ENCODE results near the gene PLEKHG3.

The PLEKHG3 gene

GRCh38 chr14:64673316-64673715 is 30.9 kb upstream of the PLEKHG3 start:
- no peak for TF ChIP-seq CTCF (IDR thresholded peaks at IDR 0.05; ENCODE audit: low read depth, low read length, poor library complexity, severe bottlenecking)
- TF ChIP-seq EZH2phosphoT487 (IDR thresholded peaks at IDR 0.05; ENCODE audit: borderline replicate concordance, low read length) = no peak
- Histone ChIP-seq H3K79me2 (ENCODE audit: control insufficient read depth, low read length) (no peaks in the 10 kb centered on the region), H4K20me1 (ENCODE audit: control insufficient read depth, insufficient read depth, low read depth, low read length) (no peaks in the 10 kb centered on the region), H3K9me3 (ENCODE audit: control insufficient read depth, insufficient read depth, low read length) (no peaks in the 10 kb centered on the region), H3K27me3 (ENCODE audit: control insufficient read depth, low read length) (peaks cover 28% of the 10 kb centered on the region), H3K4me3 (ENCODE audit: low read length) (no peak overlapping the region), H3F3A (ENCODE audit: control insufficient read depth, insufficient read depth) (no peaks in the 10 kb centered on the region), H3K4me2 (ENCODE audit: low read length) (no peak overlapping the region), H3K27ac (ENCODE audit: low read depth, low read length) (no peak overlapping the region), H3K9me2 (replicated peaks; ENCODE audit: control insufficient read depth, low read length) (no peaks in the 10 kb centered on the region), H3K4me1 (ENCODE audit: control insufficient read depth, low read length) (peaks cover 5% of the 10 kb centered on the region), H3K36me3 (ENCODE audit: control insufficient read depth, low read length) (no peaks in the 10 kb centered on the region)

GRCh38 chr14:64673748-64674147 is 30.5 kb upstream of the PLEKHG3 start:
- no peak overlapping the region for H3K27ac ChIP-seq (ENCODE audit: low read depth, low read length)
- H3K9me2 ChIP-seq (replicated peaks; ENCODE audit: control insufficient read depth, low read length) = no peaks in the 10 kb centered on the region
- H3K4me1 ChIP-seq (ENCODE audit: control insufficient read depth, low read length) = peaks cover 5% of the 10 kb centered on the region
- H3K9me3 ChIP-seq (ENCODE audit: control insufficient read depth, insufficient read depth, low read length) = no peaks in the 10 kb centered on the region
- H3K4me3 ChIP-seq (ENCODE audit: low read length) = no peak overlapping the region
- no peak for TF ChIP-seq EZH2phosphoT487 (IDR thresholded peaks at IDR 0.05; ENCODE audit: borderline replicate concordance, low read length)
- no peak for TF ChIP-seq CTCF (IDR thresholded peaks at IDR 0.05; ENCODE audit: low read depth, low read length, poor library complexity, severe bottlenecking)
- no peaks in the 10 kb centered on the region for H3K79me2 ChIP-seq (ENCODE audit: control insufficient read depth, low read length)
- no peaks in the 10 kb centered on the region for H3F3A ChIP-seq (ENCODE audit: control insufficient read depth, insufficient read depth)
- H3K36me3 ChIP-seq (ENCODE audit: control insufficient read depth, low read length) = no peaks in the 10 kb centered on the region
- H3K27me3 ChIP-seq (ENCODE audit: control insufficient read depth, low read length) = peaks cover 28% of the 10 kb centered on the region
- H4K20me1 ChIP-seq (ENCODE audit: control insufficient read depth, insufficient read depth, low read depth, low read length) = no peaks in the 10 kb centered on the region
- H3K4me2 ChIP-seq (ENCODE audit: low read length) = no peak overlapping the region

- no peaks in the 10 kb centered on the region for H3K9me3 ChIP-seq (ENCODE audit: control insufficient read depth, insufficient read depth, low read length)
Observed at GRCh38 chr14:64674829-64675228, 29.4 kb upstream of the PLEKHG3 start.

More at GRCh38 chr14:64674829-64675228, 29.4 kb upstream of the PLEKHG3 start:
- no peak overlapping the region for H3K4me2 ChIP-seq (ENCODE audit: low read length)
- no peaks in the 10 kb centered on the region for H3K79me2 ChIP-seq (ENCODE audit: control insufficient read depth, low read length)
- no peak overlapping the region for H3K27ac ChIP-seq (ENCODE audit: low read depth, low read length)
- H3K27me3 ChIP-seq (ENCODE audit: control insufficient read depth, low read length) = peaks cover 22% of the 10 kb centered on the region
- no peaks in the 10 kb centered on the region for H3K9me2 ChIP-seq (replicated peaks; ENCODE audit: control insufficient read depth, low read length)
- H3K4me1 ChIP-seq (ENCODE audit: control insufficient read depth, low read length) = peaks cover 5% of the 10 kb centered on the region
- H4K20me1 ChIP-seq (ENCODE audit: control insufficient read depth, insufficient read depth, low read depth, low read length) = no peaks in the 10 kb centered on the region
- H3K4me3 ChIP-seq (ENCODE audit: low read length) = no peak overlapping the region
- no peaks in the 10 kb centered on the region for H3F3A ChIP-seq (ENCODE audit: control insufficient read depth, insufficient read depth)
- no peaks in the 10 kb centered on the region for H3K36me3 ChIP-seq (ENCODE audit: control insufficient read depth, low read length)
- TF ChIP-seq EZH2phosphoT487 (IDR thresholded peaks at IDR 0.05; ENCODE audit: borderline replicate concordance, low read length) (no peak), CTCF (IDR thresholded peaks at IDR 0.05; ENCODE audit: low read depth, low read length, poor library complexity, severe bottlenecking) (no peak)
